ENCODE measurements around the gene CASQ2. TPM values are rescaled to one million over a fixed set of nuclear protein-coding genes. Genes with fewer than 3 reads are reported as not detected.

CASQ2 gene
- total and polyA plus RNA-seq, 2 of the 13 experiments (the other 11 are each of a cell fraction or from before 2014, with no cell fraction given): not detected

DNA sequence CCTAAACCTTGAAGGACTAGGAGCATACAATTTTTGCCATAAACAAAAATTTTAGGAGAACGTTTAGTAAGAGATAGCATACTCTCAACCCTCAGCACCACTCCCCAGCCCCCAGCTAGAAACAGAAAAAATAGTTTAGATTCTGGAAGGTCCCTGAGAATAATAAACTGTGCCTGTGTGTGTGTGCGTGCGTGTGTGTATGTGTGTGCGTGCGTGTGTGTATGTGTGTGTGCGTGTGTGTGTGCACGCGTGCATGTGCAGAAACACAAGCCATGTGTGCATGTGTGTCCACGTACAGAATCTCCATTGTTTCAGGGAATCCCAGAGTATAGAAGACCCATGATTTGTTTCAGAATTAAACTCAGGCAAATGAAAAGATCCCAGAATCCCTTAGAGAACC is 62.6 kb downstream of the CASQ2 start:
- ATAC-seq (no peak), FAIRE-seq (no peak), DNase-seq (ENCODE audit: low spot score) (no peak)
- WGBS (ENCODE audit: low lambda C conversion rate): 78% methylated on average over 9 of the region's 9 CpGs
- POLR2A ChIA-PET: no interaction called here
- H3K4me3 ChIP-seq (replicated peaks in 1 of 3; ENCODE audit: insufficient read depth in 1 of 3, low read depth in 2 of 3, low read length in 3 of 3): no peak overlapping the region
- no peaks in the 10 kb centered on the region for H3K9me3 ChIP-seq (ENCODE audit: low read length)
- H3K4me2 ChIP-seq (ENCODE audit: low read depth, low read length): no peak overlapping the region
- in situ Hi-C loops (cut with HindIII; ENCODE audit: extremely low pct_ligation_motif_present, low pct_unique_long_range_greater_than_20kb) (loop anchor here (5.0 kb wide), 1 partner anchor 94 kb away; no protein-coding TSS in a partner anchor), intact Hi-C loops (cut with micrococcal nuclease; ENCODE audit: unreplicated experiment) (loop anchor here (1.0 kb wide), 1 partner anchor 98 kb away; no protein-coding TSS in a partner anchor)
- H4K20me1 ChIP-seq (ENCODE audit: insufficient read depth, low read length): no peaks in the 10 kb centered on the region
- H3K9ac ChIP-seq (ENCODE audit: insufficient read depth, low read depth, low read length): no peak overlapping the region
- no TSS peak for BruUV-seq (replicated peaks)
- CTCF ChIA-PET (ENCODE audit: low intra/inter-chr PET ratio, low total read pairs): interaction anchor here (4.3 kb wide), 1 partner anchor 98 kb away, joined by 17 read pairs; no protein-coding TSS in a partner anchor
- peaks cover 18% of the 10 kb centered on the region for H3K4me1 ChIP-seq (ENCODE audit: insufficient read depth, low read length)
- no peaks in the 10 kb centered on the region for H3K36me3 ChIP-seq (replicated peaks in 1 of 2; ENCODE audit: control insufficient read depth in 1 of 2, insufficient read depth in 2 of 2, low read length in 2 of 2)
- H3K27ac ChIP-seq (ENCODE audit: extremely low read length, insufficient read depth, low read length): no peak overlapping the region
- no peak overlapping the region for H2AFZ ChIP-seq (ENCODE audit: low read length)
- H3K27me3 ChIP-seq (ENCODE audit: control insufficient read depth in 1 of 2, insufficient read depth in 2 of 2, low read length in 2 of 2): 0 out of 5 replicates have a peak, but pooled peaks cover 0 to 1% of the 10 kb centered on the region in 2 experiments
- H3K79me2 ChIP-seq (ENCODE audit: insufficient read depth, low read length): no peaks in the 10 kb centered on the region
- TF ChIP-seq MBD4 (IDR thresholded peaks at IDR 0.05; ENCODE audit: borderline replicate concordance, low read length): no peak
- TF ChIP-seq FOXA1 (IDR thresholded peaks at IDR 0.05): no peak
- TF ChIP-seq FOXA1 (CRISPR knock-in tag; IDR thresholded peaks at IDR 0.05): no peak
- TF ChIP-seq, protein P1, sequence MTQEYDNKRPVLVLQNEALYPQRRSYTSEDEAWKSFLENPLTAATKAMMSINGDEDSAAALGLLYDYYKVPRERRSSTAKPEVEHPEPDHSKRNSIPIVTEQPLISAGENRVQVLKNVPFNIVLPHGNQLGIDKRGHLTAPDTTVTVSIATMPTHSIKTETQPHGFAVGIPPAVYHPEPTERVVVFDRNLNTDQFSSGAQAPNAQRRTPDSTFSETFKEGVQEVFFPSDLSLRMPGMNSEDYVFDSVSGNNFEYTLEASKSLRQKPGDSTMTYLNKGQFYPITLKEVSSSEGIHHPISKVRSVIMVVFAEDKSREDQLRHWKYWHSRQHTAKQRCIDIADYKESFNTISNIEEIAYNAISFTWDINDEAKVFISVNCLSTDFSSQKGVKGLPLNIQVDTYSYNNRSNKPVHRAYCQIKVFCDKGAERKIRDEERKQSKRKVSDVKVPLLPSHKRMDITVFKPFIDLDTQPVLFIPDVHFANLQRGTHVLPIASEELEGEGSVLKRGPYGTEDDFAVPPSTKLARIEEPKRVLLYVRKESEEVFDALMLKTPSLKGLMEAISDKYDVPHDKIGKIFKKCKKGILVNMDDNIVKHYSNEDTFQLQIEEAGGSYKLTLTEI (CRISPR knock-in tag; conservative IDR thresholded peaks at IDR 0.05): no peak
- TF ChIP-seq GABPA (IDR thresholded peaks at IDR 0.05; ENCODE audit: low read depth, low read length): no peak
- TF ChIP-seq GABPA (CRISPR knock-in tag; IDR thresholded peaks at IDR 0.05; ENCODE audit: low read depth): no peak
- no peak for TF ChIP-seq CBX2 (IDR thresholded peaks at IDR 0.05; ENCODE audit: low read depth, low read length)
- no peak for TF ChIP-seq CBX2 (CRISPR knock-in tag; IDR thresholded peaks at IDR 0.05; ENCODE audit: low read depth)
- no peak for TF ChIP-seq SSRP1 (CRISPR knock-in tag; IDR thresholded peaks at IDR 0.05)
- TF ChIP-seq NFRKB (IDR thresholded peaks at IDR 0.05): no peak
- no peak for TF ChIP-seq REXO4 (CRISPR knock-in tag; IDR thresholded peaks at IDR 0.05; ENCODE audit: borderline replicate concordance)
- TF ChIP-seq MATR3 (CRISPR knock-in tag; IDR thresholded peaks at IDR 0.05): no peak
- no peak for TF ChIP-seq MAFK (conservative IDR thresholded peaks at IDR 0.05 in 1 of 2, IDR thresholded peaks at IDR 0.05 in 1 of 2; ENCODE audit: low read length in 2 of 2)
- TF ChIP-seq ATF7 (IDR thresholded peaks at IDR 0.05): no peak
- no peak for TF ChIP-seq ATF7 (CRISPR knock-in tag; IDR thresholded peaks at IDR 0.05)
- TF ChIP-seq HDAC6 (IDR thresholded peaks at IDR 0.05; ENCODE audit: low read depth, low read length): no peak
- TF ChIP-seq MXD1 (CRISPR knock-in tag; IDR thresholded peaks at IDR 0.05): no peak
- TF ChIP-seq FOXK1 (CRISPR knock-in tag; IDR thresholded peaks at IDR 0.05; ENCODE audit: borderline replicate concordance, low read depth): no peak
- TF ChIP-seq, protein P2, sequence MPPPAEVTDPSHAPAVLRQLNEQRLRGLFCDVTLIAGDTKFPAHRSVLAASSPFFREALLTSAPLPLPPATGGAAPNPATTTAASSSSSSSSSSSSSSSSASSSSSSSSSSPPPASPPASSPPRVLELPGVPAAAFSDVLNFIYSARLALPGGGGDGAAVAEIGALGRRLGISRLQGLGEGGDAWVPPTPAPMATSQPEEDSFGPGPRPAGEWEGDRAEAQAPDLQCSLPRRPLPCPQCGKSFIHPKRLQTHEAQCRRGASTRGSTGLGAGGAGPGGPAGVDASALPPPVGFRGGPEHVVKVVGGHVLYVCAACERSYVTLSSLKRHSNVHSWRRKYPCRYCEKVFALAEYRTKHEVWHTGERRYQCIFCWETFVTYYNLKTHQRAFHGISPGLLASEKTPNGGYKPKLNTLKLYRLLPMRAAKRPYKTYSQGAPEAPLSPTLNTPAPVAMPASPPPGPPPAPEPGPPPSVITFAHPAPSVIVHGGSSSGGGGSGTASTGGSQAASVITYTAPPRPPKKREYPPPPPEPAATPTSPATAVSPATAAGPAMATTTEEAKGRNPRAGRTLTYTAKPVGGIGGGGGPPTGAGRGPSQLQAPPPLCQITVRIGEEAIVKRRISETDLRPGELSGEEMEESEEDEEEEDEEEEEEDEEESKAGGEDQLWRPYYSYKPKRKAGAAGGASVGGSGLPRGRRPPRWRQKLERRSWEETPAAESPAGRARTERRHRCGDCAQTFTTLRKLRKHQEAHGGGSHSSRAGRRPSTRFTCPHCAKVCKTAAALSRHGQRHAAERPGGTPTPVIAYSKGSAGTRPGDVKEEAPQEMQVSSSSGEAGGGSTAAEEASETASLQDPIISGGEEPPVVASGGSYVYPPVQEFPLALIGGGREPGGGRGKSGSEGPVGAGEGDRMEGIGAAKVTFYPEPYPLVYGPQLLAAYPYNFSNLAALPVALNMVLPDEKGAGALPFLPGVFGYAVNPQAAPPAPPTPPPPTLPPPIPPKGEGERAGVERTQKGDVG (CRISPR knock-in tag; IDR thresholded peaks at IDR 0.05; ENCODE audit: borderline replicate concordance): no peak
- TF ChIP-seq KLF6 (CRISPR knock-in tag; IDR thresholded peaks at IDR 0.05): no peak
- TF ChIP-seq TRAFD1 (CRISPR knock-in tag; IDR thresholded peaks at IDR 0.05; ENCODE audit: borderline replicate concordance): no peak
